GM12892 (cell line): ENCODE results near the gene DOK3.

ENCODE experiments used
- DNase-seq: peaks from one replicate; pipeline ENCODE4 v3.0.0; 2011; ENCODE audit not compliant: insufficient read length
- FAIRE-seq: peaks from 2 replicates; lab custom pipeline; 2011; peaks lifted over from hg19 to GRCh38; lab: Jason Lieb, UNC
- POLR2A ChIP-seq: IDR thresholded peaks from 2 replicates; pipeline ENCODE4 v1.6.1; 2011; ENCODE audit warnings: low read depth, low read length, control low read depth
- POLR2AphosphoS5 ChIP-seq: IDR thresholded peaks from 2 replicates; pipeline ENCODE4 v1.6.1; 2011; ENCODE audit warnings: low read depth, low read length, control low read depth
- TAF1 ChIP-seq: IDR thresholded peaks from 2 replicates; pipeline ENCODE4 v1.6.1; 2011; ENCODE audit warnings: low read depth, mild to moderate bottlenecking, control low read depth, low read length, borderline replicate concordance

The DOK3 gene

GRCh38 chr5:177509991-177510566 lies 453 bp upstream of the DOK3 start:
- FAIRE-seq, result peak; percentile 92
- DNase-seq, result no peak
- TF ChIP-seq TAF1 (peak; percentile 27; the same call in 1 of the 2 replicates), POLR2AphosphoS5 (no peak)

GRCh38 chr5:177508837-177509236 lies 789 bp downstream of the DOK3 start:
- DNase-seq, result no peak
- TF ChIP-seq POLR2AphosphoS5 (no peak; the same call in 1 of the 2 replicates), POLR2A (peak; percentile 60; the same call in 1 of the 2 replicates)
- no peak for FAIRE-seq

GRCh38 chr5:177508221-177508611 lies 1.4 kb downstream of the DOK3 start:
- DNase-seq (no peak), FAIRE-seq (peak; percentile 75)
- TF ChIP-seq TAF1 (no peak), POLR2A (no peak), POLR2AphosphoS5 (no peak)

GRCh38 chr5:177507596-177508220 lies 1.9 kb downstream of the DOK3 start:
- FAIRE-seq (peak; percentile 33), DNase-seq (no peak)
- TF ChIP-seq POLR2A (0 out of 2 replicates have a peak, but pooled peaks have one; percentile 27), TAF1 (no peak)

- TF ChIP-seq POLR2A (no peak), POLR2AphosphoS5 (no peak), TAF1 (no peak)
- no peak for FAIRE-seq
- no peak for DNase-seq
Observed at GRCh38 chr5:177507165-177507564, 2.5 kb downstream of the DOK3 start.

GRCh38 chr5:177505075-177505474 lies 4.6 kb downstream of the DOK3 start:
- TF ChIP-seq POLR2A (0 out of 2 replicates have a peak, but pooled peaks have one; percentile 9), TAF1 (no peak), POLR2AphosphoS5 (0 out of 2 replicates have a peak, but pooled peaks have one; percentile 11)
- no peak for FAIRE-seq

GRCh38 chr5:177504086-177505056 lies 5.3 kb downstream of the DOK3 start:
- DNase-seq (no peak), FAIRE-seq (no peak)
- TF ChIP-seq TAF1, result no peak

More at GRCh38 chr5:177505075-177505474, 4.6 kb downstream of the DOK3 start:
- no peak for DNase-seq

GRCh38 chr5:177503351-177504085 lies 6.1 kb downstream of the DOK3 start:
- no peak for TF ChIP-seq TAF1
- no peak for TF ChIP-seq POLR2AphosphoS5
- no peak for TF ChIP-seq POLR2A
- FAIRE-seq (no peak), DNase-seq (no peak)

- FAIRE-seq (no peak), DNase-seq (no peak)
- TF ChIP-seq POLR2AphosphoS5, result no peak
- no peak for TF ChIP-seq TAF1
- no peak for TF ChIP-seq POLR2A
Observed at GRCh38 chr5:177502886-177503285, 6.7 kb downstream of the DOK3 start.

GRCh38 chr5:177501874-177502678 lies 7.5 kb downstream of the DOK3 start:
- DNase-seq, result no peak
- peak; percentile 76 for FAIRE-seq
- TF ChIP-seq POLR2AphosphoS5 (no peak), POLR2A (no peak), TAF1 (no peak)
